ENCODE measurements around the gene EIPR1.

EIPR1 gene

GRCh38 chr2:3242747-3243369 is 134.8 kb downstream of the EIPR1 start:
- Histone ChIP-seq H3K9me3 (no peaks in the 10 kb centered on the region), H3K27me3 (no peaks in the 10 kb centered on the region), H3K4me1 (no peaks in the 10 kb centered on the region), H3K36me3 (no peaks in the 10 kb centered on the region), H3K4me3 (ENCODE audit: low read depth, low read length) (no peak overlapping the region)
- TF ChIP-seq CTCF (IDR thresholded peaks at IDR 0.05; ENCODE audit: low read depth, low read length), result no peak
- DNase-seq, result no peak

DNA sequence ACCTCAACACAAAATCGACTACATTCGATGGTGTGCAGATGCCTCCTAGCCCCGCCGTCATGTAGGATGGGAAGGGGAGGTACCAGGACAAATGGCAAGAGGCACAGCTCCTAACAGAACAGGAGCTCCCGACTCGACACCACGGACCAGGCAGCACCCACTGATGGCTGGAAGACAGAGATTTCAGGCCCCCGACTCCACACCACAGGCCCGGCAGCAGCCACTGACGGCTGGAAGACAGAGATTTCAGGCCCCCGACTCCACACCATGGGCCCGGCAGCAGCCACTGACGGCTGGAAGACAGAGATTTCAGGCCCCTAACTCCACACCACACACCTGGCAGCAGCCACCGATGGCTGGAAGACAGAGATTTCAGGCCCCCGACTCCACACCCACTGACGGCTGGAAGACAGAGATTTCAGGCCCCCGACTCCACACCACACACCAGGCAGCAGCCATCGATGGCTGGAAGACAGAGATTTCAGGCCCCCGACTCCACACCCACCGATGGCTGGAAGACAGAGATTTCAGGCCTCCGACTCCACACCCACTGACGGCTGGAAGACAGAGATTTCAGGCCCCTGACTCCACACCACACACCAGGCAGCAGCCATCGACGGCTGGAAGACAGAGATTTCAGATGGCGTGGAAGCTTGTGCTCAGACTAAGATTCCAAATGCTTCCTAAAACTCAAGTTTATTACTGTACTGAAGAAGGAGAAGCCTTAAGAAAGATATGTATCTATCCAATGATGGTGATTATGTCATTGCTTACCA is 135.5 kb downstream of the EIPR1 start:
- no peak for DNase-seq
- Histone ChIP-seq H3K4me1 (no peaks in the 10 kb centered on the region), H3K36me3 (no peaks in the 10 kb centered on the region), H3K4me3 (ENCODE audit: low read depth, low read length) (no peak overlapping the region), H3K27me3 (no peaks in the 10 kb centered on the region), H3K9me3 (no peaks in the 10 kb centered on the region)
- TF ChIP-seq CTCF (IDR thresholded peaks at IDR 0.05; ENCODE audit: low read depth, low read length), result no peak

GRCh38 chr2:3238951-3239841 is 138.4 kb downstream of the EIPR1 start:
- no peaks in the 10 kb centered on the region for H3K9me3 ChIP-seq
- H3K36me3 ChIP-seq, result no peaks in the 10 kb centered on the region
- no peak for DNase-seq
- no peaks in the 10 kb centered on the region for H3K4me1 ChIP-seq
- no peak for TF ChIP-seq CTCF (IDR thresholded peaks at IDR 0.05; ENCODE audit: low read depth, low read length)
- no peaks in the 10 kb centered on the region for H3K27me3 ChIP-seq
- H3K4me3 ChIP-seq (ENCODE audit: low read depth, low read length), result no peak overlapping the region

GRCh38 chr2:3236300-3237045 is 141.1 kb downstream of the EIPR1 start:
- no peaks in the 10 kb centered on the region for H3K4me1 ChIP-seq

DNA sequence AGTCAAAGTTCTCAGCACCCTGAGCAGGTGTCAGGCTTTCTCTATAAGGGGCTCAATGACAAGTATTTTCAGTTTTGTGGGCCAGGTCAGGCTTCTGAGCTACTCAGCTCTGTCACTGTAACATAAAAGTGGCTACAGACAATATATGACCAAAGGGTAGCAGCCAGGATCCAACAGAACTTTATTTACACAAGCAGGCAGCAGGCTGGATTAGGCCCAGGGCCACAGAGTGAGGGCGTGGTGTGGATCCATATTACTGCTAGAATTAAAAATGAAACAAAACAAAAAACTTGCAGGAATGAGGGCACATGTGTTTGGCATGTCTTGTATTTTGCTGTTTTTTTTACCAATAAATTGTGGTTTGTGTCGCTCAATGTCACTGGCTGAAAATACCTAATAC is 143.7 kb downstream of the EIPR1 start:
- no peak for DNase-seq
- Histone ChIP-seq H3K4me1 (peaks cover 4% of the 10 kb centered on the region), H3K27me3 (no peaks in the 10 kb centered on the region), H3K9me3 (no peaks in the 10 kb centered on the region), H3K36me3 (no peaks in the 10 kb centered on the region), H3K4me3 (ENCODE audit: low read depth, low read length) (no peak overlapping the region)
- TF ChIP-seq CTCF (IDR thresholded peaks at IDR 0.05; ENCODE audit: low read depth, low read length), result no peak

More at GRCh38 chr2:3236300-3237045, 141.1 kb downstream of the EIPR1 start:
- DNase-seq, result no peak
- Histone ChIP-seq H3K4me3 (ENCODE audit: low read depth, low read length) (no peak overlapping the region), H3K9me3 (no peaks in the 10 kb centered on the region), H3K27me3 (no peaks in the 10 kb centered on the region), H3K36me3 (no peaks in the 10 kb centered on the region)
- no peak for TF ChIP-seq CTCF (IDR thresholded peaks at IDR 0.05; ENCODE audit: low read depth, low read length)
